Endothelial cell of umbilical vein (primary cell): ENCODE data around the gene RAB3D. TPM values are rescaled to one million over a fixed set of nuclear protein-coding genes. Genes with fewer than 3 reads are reported as not detected.
"Not testable (repeated sequence)": the region's sequence is repeated elsewhere in the genome, so short reads cannot be mapped to it uniquely, and the experiment has no call there.

Experiments
- BruUV-seq: library from RNA; stranded (reverse); fragments of 400-500 nt; replicated peaks from 2 replicates; lab custom pipeline; 2021; lab: Mats Ljungman, UMichigan
- CTCF ChIA-PET: fragments of 300-600, 350-600 bp; sonication (Branson Sonifier 250); formaldehyde crosslinking; loops from one replicate; lab custom pipeline; 2021; ENCODE audit warnings: antibody characterized with exemption, inconsistent platforms; lab: Charles Lee
- POLR2A ChIA-PET: fragments of 300-600, 350-600 bp; sonication (Branson Sonifier 250); formaldehyde crosslinking; loops from one replicate; lab custom pipeline; 2021; ENCODE audit warnings: antibody characterized with exemption, inconsistent platforms; lab: Charles Lee
- DNase-seq: peaks from one replicate; pipeline ENCODE4 v3.0.0-alpha.2; 2011; ENCODE audit warnings: low read depth, low spot score
- FAIRE-seq: peaks from 2 replicates; lab custom pipeline; 2011; peaks lifted over from hg19 to GRCh38; lab: Jason Lieb, UNC
- H2AFZ ChIP-seq: 2 replicates; pipeline ENCODE4 v1.6.0; 2012; ENCODE audit warnings: low read depth, low read length, control low read depth, inconsistent platforms
- H3K27ac ChIP-seq: 2 replicates; pipeline ENCODE4 v1.5.1; 2011; ENCODE audit warnings: low read depth, mild to moderate bottlenecking, control low read depth, low read length, moderate library complexity; ENCODE audit not compliant: insufficient read depth
- H3K27me3 ChIP-seq, 2 experiments: 2 replicates each; pipeline versions ENCODE4 v1.6.0 to v1.6.1; 2011; ENCODE audit warnings: low read length in 2 of 2, mixed read lengths in 1 of 2; ENCODE audit not compliant: control insufficient read depth in 2 of 2, insufficient read depth in 2 of 2
- H3K36me3 ChIP-seq, 2 experiments: 2 replicates in 1 of 2; 3 replicates in 1 of 2; pipeline ENCODE4 v1.5.1; 2011; ENCODE audit warnings: low read length in 2 of 2, mild to moderate bottlenecking in 1 of 2, moderate library complexity in 1 of 2; ENCODE audit not compliant: control insufficient read depth in 2 of 2, insufficient read depth in 2 of 2; ENCODE audit errors: extremely low read depth in 1 of 2
- H3K4me1 ChIP-seq: 3 replicates; pipeline ENCODE4 v1.5.1; 2011; ENCODE audit warnings: mild to moderate bottlenecking, low read length; ENCODE audit not compliant: control insufficient read depth, insufficient read depth; ENCODE audit errors: extremely low read depth
- H3K4me2 ChIP-seq: 2 replicates; pipeline ENCODE4 v1.6.1; 2011; ENCODE audit warnings: low read length, control low read depth, mixed read lengths; ENCODE audit not compliant: insufficient read depth
- H3K4me3 ChIP-seq, 3 experiments: fragments of 200-600 bp in 1 of 3; sonication (generic), shearing (Covaris generic) in 1 of 3; replicated peaks in 1 of 3; 2 replicates each; pipeline ENCODE4 v1.5.1; 2011 to 2016; ENCODE audit warnings: control low read depth in 3 of 3, low read length in 3 of 3, mild to moderate bottlenecking in 2 of 3, inconsistent platforms in 1 of 3, low read depth in 1 of 3, moderate library complexity in 1 of 3; ENCODE audit not compliant: insufficient read depth in 1 of 3
- H3K79me2 ChIP-seq: 2 replicates; pipeline ENCODE4 v1.6.0; 2012; ENCODE audit warnings: low read length, inconsistent platforms; ENCODE audit not compliant: control insufficient read depth, insufficient read depth
- H3K9ac ChIP-seq: replicated peaks from 2 replicates; pipeline ENCODE3; 2011; ENCODE audit warnings: low read length, control low read depth; ENCODE audit not compliant: insufficient read depth; ENCODE audit errors: extremely low read depth
- H3K9me1 ChIP-seq: replicated peaks from 3 replicates; pipeline ENCODE4 v1.6.0; 2011; ENCODE audit warnings: mild to moderate bottlenecking, low read length; ENCODE audit not compliant: control insufficient read depth, insufficient read depth; ENCODE audit errors: extremely low read depth
- H3K9me3 ChIP-seq: replicated peaks from 2 replicates; pipeline ENCODE4 v1.5.1; 2012; ENCODE audit warnings: low read length, inconsistent platforms; ENCODE audit not compliant: control insufficient read depth, insufficient read depth
- H4K20me1 ChIP-seq: replicated peaks from 2 replicates; pipeline ENCODE3; 2011; ENCODE audit warnings: mild to moderate bottlenecking, low read length; ENCODE audit not compliant: control insufficient read depth, insufficient read depth; ENCODE audit errors: extremely low read depth
- MYC ChIP-seq: IDR thresholded peaks from one replicate; pipeline ENCODE4 v1.6.1; 2011; ENCODE audit warnings: mild to moderate bottlenecking, low read depth, low read length
- POLR2A ChIP-seq: IDR thresholded peaks from 2 replicates; pipeline ENCODE4 v1.6.1; 2012; ENCODE audit warnings: low read depth, mild to moderate bottlenecking, control low read depth, low read length
- POLR2AphosphoS5 ChIP-seq: IDR thresholded peaks from 2 replicates; pipeline ENCODE4 v1.6.1; 2012; ENCODE audit warnings: low read depth, mild to moderate bottlenecking, control low read depth, low read length, moderate library complexity; ENCODE audit not compliant: insufficient read depth
- dilution Hi-C: fragments of 300-500 bp; cut with MboI; formaldehyde crosslinking; loops from one replicate; pipeline ENCODE4 v1.15.0; 2019; ENCODE audit warnings: low sequenced_read_pairs; ENCODE audit not compliant: extremely low pct_ligation_motif_present
- intact Hi-C: fragments of 100-400 bp; cut with micrococcal nuclease; formaldehyde crosslinking; loops from one replicate; pipeline ENCODE4 v1.10.0; 2022
- polyA plus RNA-seq, 4 experiments: library from polyadenylated mRNA; depleted of rRNA in 3 of 4; stranded (reverse) in 3 of 4; unstranded in 1 of 4; fragments of >200 nt; gene quantifications; 2 replicates each; pipeline versions ENCODE4 v1.2.1 to v1.2.3, GENCODE V29; 2011 to 2012; ENCODE audit warnings: missing spikeins in 1 of 4
- total RNA-seq: library from RNA; stranded (reverse); gene quantifications from 2 replicates; pipeline ENCODE4 v1.2.3, GENCODE V29; 2021

The RAB3D gene
- total and polyA plus RNA-seq, 2 donors (not counting 3 experiments of a cell fraction or from before 2014, with no cell fraction given), result 35.4 to 48.2 TPM

DNA sequence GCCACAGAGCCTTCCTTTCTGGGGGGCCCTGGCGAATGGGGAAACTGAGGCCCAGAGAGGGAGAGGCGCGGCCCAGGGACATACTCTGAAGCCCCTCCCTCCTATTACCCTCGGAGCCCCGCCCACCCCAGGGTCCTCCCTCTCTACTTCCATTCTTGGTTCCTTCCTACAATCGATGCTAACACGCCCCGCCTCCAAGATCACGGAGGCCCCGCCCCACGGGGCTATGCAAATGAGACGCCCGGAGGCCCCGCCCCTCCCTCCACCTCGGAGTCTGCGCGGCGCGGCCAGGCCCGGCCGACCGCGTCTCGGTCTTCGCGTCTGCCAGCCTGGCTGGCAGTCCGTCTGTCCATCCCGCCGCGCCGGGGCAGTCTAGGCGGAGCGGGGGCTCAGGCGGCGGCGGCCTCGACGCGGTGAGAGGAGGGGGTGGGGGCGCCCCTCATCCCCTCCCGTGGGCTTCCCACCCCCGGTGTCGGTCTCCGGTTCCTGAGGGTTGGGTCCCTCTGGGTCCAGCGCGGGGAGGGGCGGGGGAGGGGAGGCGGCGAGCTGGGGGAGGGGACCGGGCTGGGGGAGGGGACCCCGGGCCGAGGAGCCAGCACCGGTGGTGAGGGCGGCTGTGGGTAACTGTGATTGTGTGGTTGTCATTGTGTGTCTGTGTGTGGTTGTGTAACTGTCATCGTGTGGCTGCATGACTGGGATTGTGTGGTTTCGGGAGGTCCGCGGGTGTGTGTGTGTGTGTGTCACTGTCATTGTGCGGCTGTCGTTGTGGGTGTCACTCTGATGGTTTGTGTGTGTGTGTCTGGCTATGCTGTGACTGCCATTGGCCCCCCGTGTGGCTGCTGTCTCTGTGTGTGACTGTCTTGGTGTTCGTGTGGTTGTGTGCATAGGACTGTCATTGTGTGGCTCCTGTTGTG lies 16.0 kb upstream of the RAB3D start, which contains the start of gene PLPPR2:
Gene PLPPR2, plus strand, starts transcription at position 273 of the 914 bp plus-strand sequence. CDS start 2,242 bp downstream, outside the sequence.
- ChIA-PET CTCF (interaction anchor here (1.0 kb wide), 1 partner anchor 26 kb away, joined by 3 read pairs; no protein-coding TSS in a partner anchor), POLR2A (interaction anchor here (0.6 kb wide), 1 partner anchor 142 kb away, joined by 3 read pairs; no protein-coding TSS in a partner anchor)
- H3K9ac ChIP-seq, result peak within 1 kb of the TSS; percentile 28
- dilution Hi-C loops, result no loop called here
- H3K27ac ChIP-seq, result no peak within 1 kb of the TSS
- intact Hi-C loops, result loop anchor here (1.0 kb wide), 2 partner anchors 9 to 26 kb away; partner anchors contain the start of genes CCDC159 and TMEM205
- H3K9me3 ChIP-seq, result no peaks in the 10 kb centered on the region
- FAIRE-seq, result peak; percentile 88
- peak; percentile 94 for DNase-seq
- no peaks in the 10 kb centered on the region for H4K20me1 ChIP-seq
- H3K79me2 ChIP-seq, result no peaks in the 10 kb centered on the region
- H3K4me3 ChIP-seq, result peak within 1 kb of the TSS in 2 of 3 experiments; percentile 1 to 74
- H3K4me1 ChIP-seq, result no peaks in the 10 kb centered on the region
- BruUV-seq, result no TSS peak
- no peaks in the 10 kb centered on the region for H3K27me3 ChIP-seq
- no peak within 1 kb of the TSS for H2AFZ ChIP-seq
- peak within 1 kb of the TSS; percentile 0 for H3K4me2 ChIP-seq
- TF ChIP-seq POLR2AphosphoS5, result peak; percentile 85
- TF ChIP-seq POLR2A, result peak; percentile 79
- no peak for TF ChIP-seq MYC
- peaks cover 0 to 2% of the 10 kb centered on the region in 2 experiments for H3K36me3 ChIP-seq
- no peaks in the 10 kb centered on the region for H3K9me1 ChIP-seq

DNA sequence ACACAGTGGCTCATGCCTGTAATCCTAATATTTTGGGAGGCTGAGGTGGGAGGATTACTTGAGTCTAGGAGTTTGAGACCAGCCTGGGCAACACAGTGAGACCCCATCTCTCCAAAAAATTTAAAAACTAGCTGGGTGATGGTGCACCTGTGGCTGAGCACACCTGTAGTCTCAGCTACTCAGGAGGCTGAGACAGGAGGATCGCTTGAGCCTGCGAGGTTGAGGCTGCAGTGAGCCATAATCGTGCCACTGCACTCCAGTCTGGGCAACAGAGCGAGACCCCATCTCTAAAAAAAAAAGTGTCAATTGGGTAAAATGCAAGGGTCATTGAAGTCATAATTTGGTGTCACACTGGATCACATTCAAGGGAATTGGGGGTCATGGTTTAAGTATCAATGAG lies 14.6 kb upstream of the RAB3D start:
- BruUV-seq, H3K27me3 ChIP-seq, H3K4me3 ChIP-seq, H3K36me3 ChIP-seq, H3K9me3 ChIP-seq, CTCF ChIA-PET, H4K20me1 ChIP-seq, intact Hi-C loops, H3K4me2 ChIP-seq, DNase-seq, dilution Hi-C loops, H3K79me2 ChIP-seq, H3K4me1 ChIP-seq, H3K9ac ChIP-seq, H3K27ac ChIP-seq, H2AFZ ChIP-seq, FAIRE-seq, POLR2A ChIA-PET, H3K9me1 ChIP-seq: not testable (repeated sequence)
